ENCODE data around the gene MAP3K19. TPM values are rescaled to one million over a fixed set of nuclear protein-coding genes. Genes with fewer than 3 reads are reported as not detected.

MAP3K19 gene
- polyA plus RNA-seq, 1 donor (not counting 4 experiments of a cell fraction or from before 2014, with no cell fraction given) = not detected

DNA sequence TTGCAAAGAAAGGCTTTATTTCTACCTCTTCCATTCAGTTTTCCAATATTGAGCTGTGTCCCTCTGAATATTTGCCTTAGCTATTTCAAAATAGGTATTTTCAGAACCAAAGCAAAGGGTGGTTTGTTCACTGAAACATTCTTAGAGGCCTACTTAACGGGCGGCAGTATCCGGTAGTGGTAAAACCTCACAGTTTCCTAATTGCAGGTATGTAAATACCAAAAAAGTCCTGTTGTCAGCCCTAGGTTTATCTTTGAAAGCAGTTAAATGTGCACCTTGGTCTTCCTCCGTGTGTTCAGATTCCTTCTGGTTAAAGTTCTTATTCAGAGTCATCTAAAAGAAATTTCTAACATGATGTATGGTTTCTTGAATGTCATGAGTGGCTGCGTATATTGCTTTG lies 89.8 kb downstream of the MAP3K19 start:
- Histone ChIP-seq H4K20me1 (ENCODE audit: control insufficient read depth, extremely low read depth, insufficient read depth, low read length) (no peaks in the 10 kb centered on the region), H3K9me1 (ENCODE audit: control insufficient read depth, extremely low read depth, insufficient read depth, low read length) (no peaks in the 10 kb centered on the region), H3K4me3 (ENCODE audit: control insufficient read depth in 2 of 3, extremely low read depth in 1 of 3, insufficient read depth in 2 of 3, low read depth in 1 of 3, low read length in 3 of 3) (no peak overlapping the region), H3K36me3 (ENCODE audit: control insufficient read depth in 2 of 2, extremely low read depth in 1 of 2, insufficient read depth in 2 of 2, low read length in 2 of 2) (peaks cover 11 to 13% of the 10 kb centered on the region in 2 experiments), H3K27ac (ENCODE audit: control insufficient read depth, insufficient read depth, low read length) (no peak overlapping the region), H2AFZ (ENCODE audit: control insufficient read depth, low read length) (no peak overlapping the region), H3K9me3 (ENCODE audit: control insufficient read depth, low read depth, low read length) (no peaks in the 10 kb centered on the region), H3K9ac (ENCODE audit: control insufficient read depth, extremely low read depth, insufficient read depth, low read length) (no peak overlapping the region), H3K27me3 (ENCODE audit: control insufficient read depth, extremely low read depth, insufficient read depth, low read length) (no peaks in the 10 kb centered on the region), H3K4me1 (ENCODE audit: control insufficient read depth, extremely low read depth, insufficient read depth, low read length) (no peaks in the 10 kb centered on the region), H3K79me2 (ENCODE audit: control insufficient read depth, insufficient read depth, low read length) (no peaks in the 10 kb centered on the region), H3K4me2 (ENCODE audit: control insufficient read depth, extremely low read depth, insufficient read depth, low read depth, low read length) (no peak overlapping the region)
- no peak for TF ChIP-seq EZH2 (IDR thresholded peaks at IDR 0.05; ENCODE audit: low read length)
- TF ChIP-seq, protein P1, sequence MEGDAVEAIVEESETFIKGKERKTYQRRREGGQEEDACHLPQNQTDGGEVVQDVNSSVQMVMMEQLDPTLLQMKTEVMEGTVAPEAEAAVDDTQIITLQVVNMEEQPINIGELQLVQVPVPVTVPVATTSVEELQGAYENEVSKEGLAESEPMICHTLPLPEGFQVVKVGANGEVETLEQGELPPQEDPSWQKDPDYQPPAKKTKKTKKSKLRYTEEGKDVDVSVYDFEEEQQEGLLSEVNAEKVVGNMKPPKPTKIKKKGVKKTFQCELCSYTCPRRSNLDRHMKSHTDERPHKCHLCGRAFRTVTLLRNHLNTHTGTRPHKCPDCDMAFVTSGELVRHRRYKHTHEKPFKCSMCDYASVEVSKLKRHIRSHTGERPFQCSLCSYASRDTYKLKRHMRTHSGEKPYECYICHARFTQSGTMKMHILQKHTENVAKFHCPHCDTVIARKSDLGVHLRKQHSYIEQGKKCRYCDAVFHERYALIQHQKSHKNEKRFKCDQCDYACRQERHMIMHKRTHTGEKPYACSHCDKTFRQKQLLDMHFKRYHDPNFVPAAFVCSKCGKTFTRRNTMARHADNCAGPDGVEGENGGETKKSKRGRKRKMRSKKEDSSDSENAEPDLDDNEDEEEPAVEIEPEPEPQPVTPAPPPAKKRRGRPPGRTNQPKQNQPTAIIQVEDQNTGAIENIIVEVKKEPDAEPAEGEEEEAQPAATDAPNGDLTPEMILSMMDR (optimal IDR thresholded peaks at IDR 0.05 in 1 of 3, IDR thresholded peaks at IDR 0.05 in 1 of 3, conservative IDR thresholded peaks at IDR 0.05 in 1 of 3; ENCODE audit: extremely low read depth in 1 of 3, insufficient read depth in 2 of 3, low read length in 3 of 3) = no peak
- DNase-seq (ENCODE audit: low read depth, low spot score) = no peak
- no peak for FAIRE-seq
- dilution Hi-C loops (cut with MboI; ENCODE audit: extremely low pct_ligation_motif_present, low sequenced_read_pairs) = no loop called here

DNA sequence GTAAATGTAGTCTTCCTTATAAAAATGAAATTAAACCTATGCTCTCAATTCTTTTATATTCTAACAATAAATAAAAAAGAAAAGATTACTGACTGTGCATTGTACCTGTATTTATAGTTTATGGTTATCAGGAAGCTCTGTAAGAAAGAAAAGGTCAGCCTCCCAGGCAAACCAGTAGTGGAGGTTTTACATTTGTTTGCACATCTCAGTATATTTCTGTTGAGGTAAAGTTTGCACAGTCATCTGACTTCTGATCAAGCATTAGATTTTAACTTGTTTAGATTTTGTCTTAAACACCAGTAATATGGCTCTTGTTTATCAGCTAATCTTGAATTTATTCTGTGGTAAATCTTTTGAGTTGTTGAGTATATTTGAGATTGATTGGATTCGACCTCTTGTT lies 91.5 kb downstream of the MAP3K19 start:
- dilution Hi-C loops (cut with MboI; ENCODE audit: extremely low pct_ligation_motif_present, low sequenced_read_pairs) = no loop called here
- Histone ChIP-seq H3K79me2 (ENCODE audit: control insufficient read depth, insufficient read depth, low read length) (peaks cover 2% of the 10 kb centered on the region), H3K4me1 (ENCODE audit: control insufficient read depth, extremely low read depth, insufficient read depth, low read length) (no peaks in the 10 kb centered on the region), H3K4me2 (ENCODE audit: control insufficient read depth, extremely low read depth, insufficient read depth, low read depth, low read length) (no peak overlapping the region), H3K9ac (ENCODE audit: control insufficient read depth, extremely low read depth, insufficient read depth, low read length) (no peak overlapping the region), H4K20me1 (ENCODE audit: control insufficient read depth, extremely low read depth, insufficient read depth, low read length) (no peaks in the 10 kb centered on the region), H3K27ac (ENCODE audit: control insufficient read depth, insufficient read depth, low read length) (no peak overlapping the region), H3K9me1 (ENCODE audit: control insufficient read depth, extremely low read depth, insufficient read depth, low read length) (no peaks in the 10 kb centered on the region), H3K4me3 (ENCODE audit: control insufficient read depth in 2 of 3, extremely low read depth in 1 of 3, insufficient read depth in 2 of 3, low read depth in 1 of 3, low read length in 3 of 3) (no peak overlapping the region), H3K9me3 (ENCODE audit: control insufficient read depth, low read depth, low read length) (no peaks in the 10 kb centered on the region), H3K36me3 (ENCODE audit: control insufficient read depth in 2 of 2, extremely low read depth in 1 of 2, insufficient read depth in 2 of 2, low read length in 2 of 2) (peaks cover 11 to 18% of the 10 kb centered on the region in 2 experiments), H3K27me3 (ENCODE audit: control insufficient read depth, extremely low read depth, insufficient read depth, low read length) (no peaks in the 10 kb centered on the region), H2AFZ (ENCODE audit: control insufficient read depth, low read length) (no peak overlapping the region)
- no peak for TF ChIP-seq EZH2 (IDR thresholded peaks at IDR 0.05; ENCODE audit: low read length)
- TF ChIP-seq, protein P1 (optimal IDR thresholded peaks at IDR 0.05 in 1 of 3, IDR thresholded peaks at IDR 0.05 in 1 of 3, conservative IDR thresholded peaks at IDR 0.05 in 1 of 3; ENCODE audit: extremely low read depth in 1 of 3, insufficient read depth in 2 of 3, low read length in 3 of 3) = no peak
- no peak for DNase-seq (ENCODE audit: low read depth, low spot score)
- FAIRE-seq = no peak
